SH-SY5Y (cell line): Measurements from ENCODE around the gene NMRK2.

ENCODE experiments used
- GATA2 ChIP-seq: IDR thresholded peaks from 2 replicates; pipeline ENCODE4 v1.6.1; 2011; ENCODE audit warnings: mild to moderate bottlenecking, low read depth, low read length
- GATA3 ChIP-seq: IDR thresholded peaks from 2 replicates; pipeline ENCODE4 v1.6.1; 2011; ENCODE audit warnings: low read depth, mild to moderate bottlenecking, low read length, moderate library complexity

The NMRK2 gene

GRCh38 chr19:3970808-3971598 lies 38.1 kb downstream of the NMRK2 start, which contains the start of gene DAPK3:
Gene DAPK3 (minus strand): TSS chr19:3971099. CDS start chr19:3969735, 1,364 bp downstream.
- TF ChIP-seq GATA3 (no peak), GATA2 (no peak)

DNA sequence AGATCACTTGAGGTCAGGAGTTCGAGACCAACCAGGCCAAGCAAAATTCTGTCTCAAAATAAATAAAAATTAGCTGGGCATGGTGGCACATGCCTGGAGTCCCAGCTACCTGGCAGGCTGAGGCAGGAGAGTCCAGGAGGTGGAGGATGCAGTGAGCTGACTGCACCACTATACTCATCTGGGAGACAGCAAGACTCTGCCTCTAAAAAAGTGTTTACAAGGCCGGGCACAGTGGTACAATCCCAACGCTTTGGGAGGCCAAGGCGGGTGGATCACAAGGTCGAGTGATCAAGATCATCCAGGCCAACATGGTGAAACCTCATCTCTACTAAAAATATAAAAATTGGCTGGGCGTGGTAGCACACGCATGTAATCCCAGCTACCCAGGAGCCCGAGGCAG lies 42.3 kb downstream of the NMRK2 start:
- TF ChIP-seq GATA3 (no peak), GATA2 (no peak)

GRCh38 chr19:3975637-3976087 lies 42.8 kb downstream of the NMRK2 start:
- TF ChIP-seq GATA2 (no peak), GATA3 (no peak)

GRCh38 chr19:3976495-3977241 lies 43.8 kb downstream of the NMRK2 start:
- TF ChIP-seq GATA3 (no peak), GATA2 (no peak)

DNA sequence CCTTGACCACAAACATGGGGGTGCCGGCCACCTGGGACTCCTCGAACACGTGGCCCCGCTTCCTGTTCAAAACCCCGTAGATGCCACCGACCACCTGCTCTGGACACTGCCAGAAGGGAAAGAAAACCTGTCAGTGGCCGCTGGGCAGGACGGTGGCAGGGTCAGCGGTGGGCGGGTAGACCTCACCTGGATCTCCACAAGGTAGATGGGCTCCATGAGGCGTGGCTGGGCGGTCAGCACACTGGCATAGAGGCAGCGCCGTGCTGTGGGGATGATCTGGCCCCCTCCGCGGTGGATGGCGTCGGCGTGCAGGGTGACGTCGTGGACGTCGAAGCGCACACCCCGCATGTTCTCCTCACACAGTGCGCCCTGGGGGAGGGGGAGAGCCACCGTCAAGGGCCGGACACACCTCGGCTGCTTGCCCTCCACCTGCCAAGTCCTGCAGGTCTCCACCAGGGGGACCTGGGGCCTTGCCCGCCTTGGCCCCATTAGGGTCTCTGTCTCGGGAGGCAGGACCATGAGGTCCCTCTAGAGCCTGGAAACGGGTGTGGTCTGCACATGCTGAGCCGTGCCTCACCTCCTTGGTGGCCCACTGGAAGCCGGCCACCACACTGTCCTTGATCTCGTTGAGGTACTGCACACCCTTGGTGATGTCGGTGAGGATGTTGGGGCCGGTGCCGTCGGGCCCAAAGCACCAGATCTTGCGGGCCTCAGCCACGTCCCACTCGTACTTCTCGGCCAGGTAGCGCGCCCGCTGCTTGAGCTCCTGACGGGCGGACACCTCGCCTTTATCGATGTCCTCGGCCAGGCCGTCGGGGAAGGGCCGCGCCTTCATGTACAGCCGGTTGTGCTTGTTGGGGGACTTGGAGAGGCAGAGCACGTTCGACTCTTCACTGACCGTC lies 44.6 kb downstream of the NMRK2 start:
- TF ChIP-seq GATA2 (no peak), GATA3 (no peak)

DNA sequence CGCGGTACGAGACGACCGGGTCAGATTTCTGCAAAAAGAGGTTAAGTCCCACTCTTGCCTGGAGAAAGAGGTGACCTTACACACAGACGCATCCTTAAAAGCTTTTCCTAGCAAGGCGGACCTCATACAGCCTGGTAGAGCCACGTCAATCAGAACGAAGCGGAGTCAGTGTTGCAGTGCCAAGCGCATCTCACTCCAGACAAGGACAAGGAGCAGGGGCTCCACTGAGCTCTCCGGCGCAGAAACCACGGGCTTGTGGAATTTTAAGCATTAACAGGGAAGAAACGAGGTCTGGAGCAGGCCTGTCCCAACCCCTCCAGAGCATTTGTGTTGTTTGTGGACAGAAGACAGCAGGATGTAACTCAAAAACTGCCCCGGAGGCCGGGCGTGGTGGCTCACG lies 45.3 kb downstream of the NMRK2 start:
- TF ChIP-seq GATA3 (no peak), GATA2 (no peak)

DNA sequence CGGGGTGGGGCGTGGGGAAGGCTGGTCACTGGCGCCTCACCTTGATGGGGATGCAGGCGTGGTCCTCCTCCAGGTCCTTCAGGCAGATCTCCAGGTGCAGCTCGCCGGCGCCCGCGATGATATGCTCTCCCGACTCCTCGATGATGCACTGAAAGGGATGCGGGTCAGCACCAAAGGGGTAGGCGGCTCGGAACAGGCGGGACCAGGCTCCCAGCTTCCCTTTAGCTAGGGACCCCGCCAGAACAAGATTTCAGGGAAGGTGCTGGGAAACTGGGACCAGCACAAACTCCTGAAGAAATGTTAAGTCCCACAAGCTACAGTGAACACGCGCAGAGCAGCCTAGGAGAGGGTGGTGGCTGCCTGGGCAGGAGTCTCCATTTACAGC lies 46.4 kb downstream of the NMRK2 start:
- no peak for TF ChIP-seq GATA3
- no peak for TF ChIP-seq GATA2

DNA sequence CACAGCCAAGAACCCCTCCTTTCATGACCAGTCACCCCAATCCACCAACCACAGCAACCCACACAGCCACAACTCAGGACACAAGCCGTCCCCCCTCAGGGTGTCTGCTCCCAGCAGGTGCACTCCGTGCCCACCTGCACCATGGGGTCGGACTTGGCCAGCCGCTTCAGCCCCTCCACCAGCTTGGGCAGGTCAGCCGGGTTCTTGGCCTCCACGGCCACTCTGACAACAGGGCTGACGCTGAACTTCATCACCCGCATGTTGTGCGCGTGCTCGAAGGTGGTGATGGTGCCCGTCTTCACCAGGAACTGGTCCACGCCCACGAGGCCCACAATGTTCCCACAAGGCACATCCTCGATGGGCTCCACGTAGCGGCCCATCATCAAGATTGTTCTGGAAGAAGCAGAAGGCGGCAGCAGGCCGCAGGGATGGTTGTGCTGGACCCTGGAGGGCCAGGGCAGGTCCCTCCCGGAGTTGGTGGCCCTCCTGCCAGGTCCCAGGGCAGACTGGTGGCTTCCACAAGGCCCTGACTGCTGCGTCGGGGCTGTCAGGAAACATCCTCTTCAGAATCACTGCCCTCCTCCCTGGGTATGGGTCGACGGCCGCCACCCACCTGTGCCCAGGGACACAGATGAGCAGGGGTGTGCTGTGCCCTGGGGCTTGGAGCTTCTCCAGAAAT lies 46.9 kb downstream of the NMRK2 start:
- TF ChIP-seq GATA3 (no peak), GATA2 (no peak)

DNA sequence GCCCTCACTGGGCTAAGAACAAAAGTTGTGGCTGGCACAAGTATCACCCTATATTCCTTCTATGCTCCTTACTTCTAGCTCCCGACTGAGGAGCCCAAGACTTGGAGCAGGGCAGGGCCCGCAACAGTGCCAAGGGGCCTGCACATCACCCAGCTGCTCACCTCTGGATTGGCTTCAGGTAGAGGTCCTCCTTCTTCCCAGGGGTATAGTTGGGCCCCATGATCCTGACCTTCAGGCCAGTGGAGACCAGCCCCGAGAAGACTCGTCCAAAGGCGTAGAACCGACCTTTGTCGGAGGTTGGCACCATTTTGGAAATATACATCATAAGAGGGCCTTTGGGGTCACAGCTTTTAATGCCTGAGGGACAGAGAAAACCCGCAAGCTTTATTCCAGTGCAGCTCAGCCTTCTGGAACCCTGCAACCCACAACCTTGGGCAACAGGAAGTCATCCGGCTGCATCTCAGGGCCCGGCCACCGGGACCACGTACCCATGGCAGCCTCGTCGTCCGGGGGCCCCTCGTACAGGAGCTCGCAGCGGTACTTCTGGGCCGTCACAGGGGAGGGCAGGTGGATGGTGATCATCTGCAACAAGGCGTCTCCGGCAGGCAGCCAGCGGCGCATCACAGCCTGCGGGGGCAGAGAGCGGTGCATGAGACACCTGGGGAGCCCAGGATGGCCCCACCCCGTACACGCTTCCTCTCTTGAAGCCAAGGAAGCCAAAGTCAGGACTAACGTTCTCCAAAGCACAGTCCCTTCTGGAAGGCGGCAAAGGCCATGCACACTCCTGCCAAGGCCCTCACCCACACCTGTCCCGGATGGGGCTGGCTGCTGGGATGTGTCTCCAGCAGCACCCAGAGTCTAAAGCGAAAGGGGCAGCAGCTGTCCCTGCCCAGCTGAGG lies 47.7 kb downstream of the NMRK2 start:
- no peak for TF ChIP-seq GATA2
- no peak for TF ChIP-seq GATA3

DNA sequence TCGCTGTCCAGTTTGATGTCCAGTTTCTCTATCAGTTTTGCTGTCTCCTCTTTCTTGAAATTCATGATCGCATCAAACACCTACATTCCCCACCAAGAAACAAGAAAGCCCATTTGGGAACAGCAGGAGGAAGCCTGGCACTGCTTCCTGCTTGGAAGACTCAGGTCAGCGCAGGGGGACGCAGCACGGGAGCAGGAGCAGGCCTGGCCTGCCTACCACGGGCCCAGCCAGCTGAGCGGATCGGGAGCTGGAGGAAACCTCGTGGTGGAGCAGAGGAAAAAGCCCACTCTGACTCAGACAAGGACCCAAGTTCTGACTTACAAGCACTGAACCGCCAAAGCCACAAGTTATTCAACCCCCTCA lies 48.5 kb downstream of the NMRK2 start:
- TF ChIP-seq GATA2 (no peak), GATA3 (no peak)

DNA sequence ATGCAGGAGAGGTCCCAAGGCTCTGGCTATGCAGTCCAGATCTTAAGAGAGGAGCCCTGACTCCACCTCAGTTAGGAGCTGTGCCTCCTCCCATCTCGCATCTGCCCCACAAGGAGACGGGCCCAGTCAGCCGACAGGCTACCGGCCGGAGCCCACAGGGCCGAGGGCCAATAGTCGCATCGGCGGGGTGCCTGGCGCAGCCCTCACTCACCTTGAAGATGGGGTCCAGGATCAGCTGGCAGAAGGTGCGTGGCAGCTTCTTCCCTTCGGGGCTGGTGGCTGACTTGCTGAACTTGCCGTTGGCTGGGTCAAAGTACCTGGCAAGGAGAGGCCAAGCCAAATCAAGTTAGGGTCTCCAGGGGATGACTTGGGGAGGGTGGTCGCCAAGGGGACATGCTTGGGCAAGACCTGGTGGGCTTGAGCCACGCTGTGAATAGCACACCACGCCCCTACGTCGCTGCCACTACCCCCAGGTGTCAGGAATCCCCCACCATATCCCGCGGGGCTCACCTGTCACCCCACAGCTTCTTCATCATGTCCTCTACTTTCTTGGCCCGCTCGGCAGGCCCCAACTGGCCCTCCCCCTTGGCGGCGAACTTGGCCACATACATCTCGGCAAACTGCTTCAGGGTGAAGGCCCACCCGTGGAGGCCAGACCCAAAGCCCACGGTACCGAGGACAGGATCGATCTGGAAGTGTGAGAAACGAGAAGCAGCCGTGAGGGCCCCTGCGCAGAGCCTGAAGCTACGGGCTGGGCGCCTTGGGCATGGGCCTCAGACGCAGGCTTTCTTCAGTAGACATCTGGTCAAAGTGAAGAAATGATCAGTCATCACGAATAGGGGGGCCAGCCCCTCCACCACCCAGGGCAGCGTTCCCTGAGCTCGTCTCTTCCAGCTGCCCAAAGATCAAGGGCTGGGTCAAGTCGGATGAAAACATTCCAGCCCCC lies 49.1 kb downstream of the NMRK2 start:
- TF ChIP-seq GATA3, result no peak
- TF ChIP-seq GATA2, result no peak
